H9 (cell line): ENCODE measurements around the gene SERINC1. TPM values are rescaled to one million over a fixed set of nuclear protein-coding genes. Genes with fewer than 3 reads are reported as not detected.

Experiments
- DNase-seq: peaks from one replicate; pipeline ENCODE4 v3.0.0-alpha.2; 2017
- H2AFZ ChIP-seq: one replicate; pipeline ENCODE4 v1.6.1; 2013; ENCODE audit warnings: mild to moderate bottlenecking, low read length, control low read depth, moderate library complexity
- H2AK5ac ChIP-seq: 2 replicates; pipeline ENCODE4 v1.6.1; 2013; ENCODE audit warnings: low read length, control low read depth, mixed read lengths; ENCODE audit not compliant: insufficient read length
- H2BK120ac ChIP-seq: one replicate; pipeline ENCODE4 v1.6.1; 2013; ENCODE audit warnings: low read depth, mild to moderate bottlenecking, low read length, control low read depth, inconsistent platforms; ENCODE audit not compliant: poor library complexity, severe bottlenecking
- H2BK12ac ChIP-seq: 2 replicates; pipeline ENCODE4 v1.6.1; 2013; ENCODE audit warnings: low read length, control low read depth, mixed read lengths, low read depth; ENCODE audit not compliant: insufficient read length
- H2BK15ac ChIP-seq: 2 replicates; pipeline ENCODE4 v1.6.1; 2013; ENCODE audit warnings: low read depth, low read length, control low read depth
- H2BK20ac ChIP-seq: one replicate; pipeline ENCODE4 v1.6.1; 2013; ENCODE audit warnings: low read depth, mild to moderate bottlenecking, low read length, control low read depth, inconsistent platforms; ENCODE audit not compliant: poor library complexity, severe bottlenecking
- H2BK5ac ChIP-seq: 2 replicates; pipeline ENCODE4 v1.6.1; 2013; ENCODE audit warnings: low read length, control low read depth, mixed read lengths; ENCODE audit not compliant: insufficient read length
- H3K14ac ChIP-seq: 2 replicates; pipeline ENCODE4 v1.6.1; 2013; ENCODE audit warnings: low read length, control low read depth; ENCODE audit not compliant: insufficient read depth
- H3K18ac ChIP-seq: 2 replicates; pipeline ENCODE4 v1.6.1; 2013; ENCODE audit warnings: low read depth, mild to moderate bottlenecking, mixed read lengths, low read length, control low read depth; ENCODE audit not compliant: insufficient read length
- H3K23ac ChIP-seq: 2 replicates; pipeline ENCODE4 v1.6.1; 2013; ENCODE audit warnings: low read length, control low read depth, mixed read lengths, low read depth; ENCODE audit not compliant: insufficient read length
- H3K23me2 ChIP-seq: 2 replicates; pipeline ENCODE4 v1.6.1; 2013; ENCODE audit warnings: low read depth, mild to moderate bottlenecking, mixed read lengths, low read length, control low read depth; ENCODE audit not compliant: insufficient read length, poor library complexity, severe bottlenecking
- H3K27ac ChIP-seq: 2 replicates; pipeline ENCODE4 v1.5.1; 2013; ENCODE audit warnings: low read length, control low read depth, mixed read lengths, low read depth; ENCODE audit not compliant: insufficient read length
- H3K27me3 ChIP-seq: 2 replicates; pipeline ENCODE4 v1.6.1; 2013; ENCODE audit warnings: low read length, control low read depth, inconsistent platforms; ENCODE audit not compliant: insufficient read depth
- H3K4ac ChIP-seq: 2 replicates; pipeline ENCODE4 v1.6.1; 2013; ENCODE audit warnings: low read depth, mild to moderate bottlenecking, control low read depth, inconsistent platforms, low read length, moderate library complexity
- H3K4me1 ChIP-seq: 2 replicates; pipeline ENCODE4 v1.6.1; 2013; ENCODE audit warnings: low read length, control low read depth, inconsistent platforms; ENCODE audit not compliant: insufficient read depth
- H3K4me2 ChIP-seq: 2 replicates; pipeline ENCODE4 v1.6.1; 2013; ENCODE audit warnings: low read length, control low read depth, mixed read lengths; ENCODE audit not compliant: insufficient read length, insufficient read depth
- H3K56ac ChIP-seq: 2 replicates; pipeline ENCODE4 v1.6.1; 2013; ENCODE audit warnings: low read depth, mild to moderate bottlenecking, mixed read lengths, low read length, control low read depth; ENCODE audit not compliant: insufficient read length
- H3K79me1 ChIP-seq: 2 replicates; pipeline ENCODE4 v1.6.1; 2013; ENCODE audit warnings: low read depth, mild to moderate bottlenecking, moderate library complexity, low read length, control low read depth, inconsistent platforms; ENCODE audit not compliant: insufficient read depth, poor library complexity, severe bottlenecking
- H3K79me2 ChIP-seq: 2 replicates; pipeline ENCODE4 v1.6.1; 2013; ENCODE audit warnings: low read length, control low read depth, inconsistent platforms; ENCODE audit not compliant: insufficient read depth
- H3K9ac ChIP-seq: 2 replicates; pipeline ENCODE4 v1.6.1; 2013; ENCODE audit warnings: low read length, control low read depth, mixed read lengths; ENCODE audit not compliant: insufficient read length; ENCODE audit errors: extremely low read depth
- H3K9me3 ChIP-seq: one replicate; pipeline ENCODE4 v1.6.1; 2013; ENCODE audit warnings: low read depth, low read length, inconsistent platforms; ENCODE audit not compliant: control insufficient read depth
- H3T11ph ChIP-seq: one replicate; pipeline ENCODE4 v1.6.1; 2013; ENCODE audit warnings: mild to moderate bottlenecking, low read length, control low read depth, inconsistent platforms
- H4K20me1 ChIP-seq: one replicate; pipeline ENCODE4 v1.6.1; 2013; ENCODE audit not compliant: control insufficient read depth, insufficient read length, insufficient read depth
- H4K5ac ChIP-seq: 2 replicates; pipeline ENCODE4 v1.6.1; 2013; ENCODE audit warnings: low read depth, mild to moderate bottlenecking, mixed read lengths, low read length, control low read depth; ENCODE audit not compliant: insufficient read length
- H4K8ac ChIP-seq: replicated peaks from 2 replicates; pipeline ENCODE4 v1.6.1; 2013; ENCODE audit warnings: low read length, control low read depth, mixed read lengths, low read depth; ENCODE audit not compliant: insufficient read length
- H4K91ac ChIP-seq: 2 replicates; pipeline ENCODE4 v1.6.1; 2013; ENCODE audit warnings: low read depth, mild to moderate bottlenecking, moderate library complexity, mixed read lengths, low read length, control low read depth; ENCODE audit not compliant: insufficient read length
- H3K27ac Mint-ChIP-seq, 3 experiments: 2 replicates in 2 of 3; 3 replicates in 1 of 3; pipeline ENCODE4 v1.8.0; 2020 to 2021; ENCODE audit warnings: mixed read lengths in 3 of 3, mild to moderate bottlenecking in 1 of 3, moderate library complexity in 1 of 3
- H3K27me3 Mint-ChIP-seq: 2 replicates; pipeline ENCODE4 v1.8.0; 2021; ENCODE audit warnings: low read depth, mild to moderate bottlenecking, moderate library complexity, mixed read lengths
- H3K36me3 Mint-ChIP-seq, 3 experiments: 2 replicates in 2 of 3; 3 replicates in 1 of 3; pipeline ENCODE4 v1.8.0; 2020 to 2021; ENCODE audit warnings: low read depth in 3 of 3, mixed read lengths in 3 of 3; ENCODE audit not compliant: insufficient read depth in 1 of 3
- H3K4me1 Mint-ChIP-seq, 2 experiments: 2 replicates each; pipeline ENCODE4 v1.8.0; 2020; ENCODE audit warnings: mixed read lengths in 2 of 2
- H3K4me3 Mint-ChIP-seq, 2 experiments: 2 replicates in 1 of 2; 3 replicates in 1 of 2; pipeline ENCODE4 v1.8.0; 2020 to 2021; ENCODE audit warnings: mild to moderate bottlenecking in 2 of 2, mixed read lengths in 2 of 2, moderate library complexity in 1 of 2
- H3K9me3 Mint-ChIP-seq, 2 experiments: 2 replicates in 1 of 2; 3 replicates in 1 of 2; pipeline ENCODE4 v1.8.0; 2020; ENCODE audit warnings: mild to moderate bottlenecking in 2 of 2, mixed read lengths in 2 of 2, moderate library complexity in 1 of 2
- WGBS: extraction: QIAGEN DNeasy Blood & Tissue Kit; methylation state at CpG from one replicate; pipeline ENCODE4 v1.1.7; 2013; ENCODE audit warnings: missing lambda C conversion rate, low lambda C conversion rate, mixed read lengths; ENCODE audit not compliant: insufficient read length; ENCODE audit errors: extremely low coverage; 5-methylcytosine and 5-hydroxymethylcytosine counted together
- total RNA-seq: library from RNA; stranded (reverse); gene quantifications from 2 replicates; pipeline ENCODE4 v1.2.1, GENCODE V29; 2021
- TF ChIP-seq, protein P1 (sequence below): fragments of 200-600 bp; sonication (generic); conservative IDR thresholded peaks from 3 replicates; pipeline ENCODE4 v1.8.0; 2021; ENCODE audit warnings: antibody characterized with exemption, mild to moderate bottlenecking

Gene SERINC1
- total RNA-seq, 1 experiment from 2014 or later, result 48.4 TPM

DNA sequence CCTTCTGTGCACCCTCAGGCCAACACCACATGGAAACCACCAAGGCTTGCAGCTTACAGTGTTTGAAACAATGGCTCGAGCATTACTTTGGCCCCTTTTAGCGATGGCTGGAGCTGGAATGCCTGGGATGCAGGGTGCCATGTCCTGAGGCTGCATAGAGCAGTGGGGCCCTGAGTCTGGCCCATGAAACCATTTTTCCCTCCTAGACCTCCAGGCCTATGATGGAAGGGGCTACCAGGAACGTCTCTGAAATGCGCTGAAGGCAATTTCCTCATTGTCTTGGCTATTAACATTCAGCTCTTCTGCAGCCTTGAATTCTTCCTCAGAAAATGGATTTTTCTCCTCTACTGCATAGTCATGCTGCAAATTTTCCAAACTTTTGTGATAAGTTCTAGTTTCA lies 29.9 kb upstream of the SERINC1 start:
- H3K18ac ChIP-seq, result no peak overlapping the region
- no peaks in the 10 kb centered on the region for H3K27me3 ChIP-seq
- peaks cover 78 to 82% of the 10 kb centered on the region in 2 experiments for H3K9me3 Mint-ChIP-seq
- no peaks in the 10 kb centered on the region for H4K20me1 ChIP-seq
- no peak overlapping the region for H3K9ac ChIP-seq
- no peaks in the 10 kb centered on the region for H3K79me1 ChIP-seq
- H2BK120ac ChIP-seq, result no peak overlapping the region
- H4K8ac ChIP-seq, result no peak overlapping the region
- H2BK12ac ChIP-seq, result no peak overlapping the region
- H3K4me2 ChIP-seq, result no peak overlapping the region
- no peak overlapping the region for H3K27ac ChIP-seq
- H3K4ac ChIP-seq, result no peak overlapping the region
- no peak overlapping the region for H3K23ac ChIP-seq
- H3K14ac ChIP-seq, result no peak overlapping the region
- peaks cover 6% of the 10 kb centered on the region; the same call in 1 of the 2 replicates for H3K79me2 ChIP-seq
- H3K36me3 Mint-ChIP-seq, result peaks cover 62 to 89% (median 71%) of the 10 kb centered on the region in 3 experiments
- no peak overlapping the region for H2AFZ ChIP-seq
- no peak overlapping the region for H3K56ac ChIP-seq
- H2BK15ac ChIP-seq, result no peak overlapping the region
- DNase-seq, result no peak
- no peak overlapping the region for H4K91ac ChIP-seq
- WGBS, result no CpG with 5 or more reads among the region's 4 CpGs
- H3K27me3 Mint-ChIP-seq, result peaks cover 2% of the 10 kb centered on the region
- H2BK5ac ChIP-seq, result no peak overlapping the region
- no peak overlapping the region for H3T11ph ChIP-seq
- peaks cover 42% of the 10 kb centered on the region for H3K9me3 ChIP-seq
- H2BK20ac ChIP-seq, result no peak overlapping the region
- TF ChIP-seq, protein P1, sequence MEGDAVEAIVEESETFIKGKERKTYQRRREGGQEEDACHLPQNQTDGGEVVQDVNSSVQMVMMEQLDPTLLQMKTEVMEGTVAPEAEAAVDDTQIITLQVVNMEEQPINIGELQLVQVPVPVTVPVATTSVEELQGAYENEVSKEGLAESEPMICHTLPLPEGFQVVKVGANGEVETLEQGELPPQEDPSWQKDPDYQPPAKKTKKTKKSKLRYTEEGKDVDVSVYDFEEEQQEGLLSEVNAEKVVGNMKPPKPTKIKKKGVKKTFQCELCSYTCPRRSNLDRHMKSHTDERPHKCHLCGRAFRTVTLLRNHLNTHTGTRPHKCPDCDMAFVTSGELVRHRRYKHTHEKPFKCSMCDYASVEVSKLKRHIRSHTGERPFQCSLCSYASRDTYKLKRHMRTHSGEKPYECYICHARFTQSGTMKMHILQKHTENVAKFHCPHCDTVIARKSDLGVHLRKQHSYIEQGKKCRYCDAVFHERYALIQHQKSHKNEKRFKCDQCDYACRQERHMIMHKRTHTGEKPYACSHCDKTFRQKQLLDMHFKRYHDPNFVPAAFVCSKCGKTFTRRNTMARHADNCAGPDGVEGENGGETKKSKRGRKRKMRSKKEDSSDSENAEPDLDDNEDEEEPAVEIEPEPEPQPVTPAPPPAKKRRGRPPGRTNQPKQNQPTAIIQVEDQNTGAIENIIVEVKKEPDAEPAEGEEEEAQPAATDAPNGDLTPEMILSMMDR, result no peak
- H3K23me2 ChIP-seq, result no peaks in the 10 kb centered on the region
- no peak overlapping the region for H4K5ac ChIP-seq
- H3K27ac Mint-ChIP-seq, result no peak overlapping the region
- no peak overlapping the region for H2AK5ac ChIP-seq
- no peaks in the 10 kb centered on the region for H3K4me1 Mint-ChIP-seq
- H3K4me3 Mint-ChIP-seq, result no peak overlapping the region
- H3K4me1 ChIP-seq, result no peaks in the 10 kb centered on the region
